ENCODE measurements around the gene AMZ1. TPM values are rescaled to one million over a fixed set of nuclear protein-coding genes. Genes with fewer than 3 reads are reported as not detected.

Gene AMZ1
- total and polyA plus RNA-seq, 9 donors = 0.15 to 2.6 (median 0.65) TPM; not detected in 1

DNA sequence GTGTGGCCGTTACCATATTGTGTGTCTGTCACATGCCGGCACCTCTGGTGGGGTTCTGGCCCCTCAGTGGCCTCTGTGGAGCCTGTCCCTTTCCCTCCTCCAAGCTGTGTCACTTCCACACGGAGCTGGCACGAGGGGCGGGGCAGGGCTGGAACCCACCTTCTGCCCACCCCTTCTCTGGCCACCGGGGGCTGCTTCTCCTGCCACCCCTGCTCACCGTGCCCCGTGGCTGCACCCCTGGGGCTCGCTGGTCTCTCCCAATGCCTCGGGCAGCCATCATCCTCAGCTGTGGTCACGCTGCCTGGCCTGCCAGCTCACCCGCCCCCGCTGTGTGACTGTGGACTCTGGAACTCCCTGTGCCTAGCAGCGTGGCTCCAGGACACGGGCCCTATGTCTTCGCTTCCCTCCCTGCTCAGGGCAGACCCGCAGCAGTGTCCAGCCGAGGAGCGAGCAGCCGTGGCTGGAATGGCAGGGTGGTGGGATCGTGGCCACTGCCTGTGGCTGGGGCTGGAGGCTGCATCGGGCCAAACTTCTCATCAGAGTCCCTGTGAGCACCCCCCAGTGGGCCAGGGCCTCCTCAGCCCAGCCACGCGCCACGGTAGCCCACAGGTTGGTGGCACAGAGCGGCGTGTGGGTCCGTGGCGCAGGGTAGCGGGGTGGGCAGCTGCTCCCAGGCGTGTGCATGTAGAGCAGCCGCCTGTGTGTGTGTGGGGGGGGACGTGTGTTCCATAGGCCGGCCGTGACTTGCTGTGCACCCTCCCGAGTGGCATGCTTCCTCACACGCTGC lies 48.1 kb upstream of the AMZ1 start:
- TF ChIP-seq CTCF (IDR thresholded peaks at IDR 0.05) = no peak
- no peak for TF ChIP-seq POLR2A (IDR thresholded peaks at IDR 0.05)
- no peak for TF ChIP-seq EP300 (IDR thresholded peaks at IDR 0.05)
- Histone ChIP-seq H3K36me3 (no peaks in the 10 kb centered on the region), H3K4me1 (ENCODE audit: insufficient read depth) (peaks cover 29% of the 10 kb centered on the region), H3K27ac (no peak overlapping the region), H3K4me3 (no peak overlapping the region), H3K9me3 (no peaks in the 10 kb centered on the region), H3K27me3 (no peaks in the 10 kb centered on the region)
- 87 to 90% (median 88%) methylated on average over 29 to 37 of the region's 37 CpGs for WGBS, 3 donors
- intact Hi-C loops (cut with DNase I) = loop anchor here in 1 of 4 donors (10.0 kb wide), 1 partner anchor 85 kb away; the partner anchor contains the start of genes BRAT1 and IQCE
- no peak for DNase-seq

GRCh38 chr7:2640482-2640830 lies 47.5 kb upstream of the AMZ1 start:
- 77 to 87% (median 83%) methylated on average over 11 to 12 of the region's 12 CpGs for WGBS, 3 donors
- DNase-seq = no peak
- no peaks in the 10 kb centered on the region for H3K36me3 ChIP-seq
- no peak overlapping the region for H3K4me3 ChIP-seq
- no peaks in the 10 kb centered on the region for H3K27me3 ChIP-seq
- intact Hi-C loops (cut with DNase I) = no loop called here
- TF ChIP-seq EP300 (IDR thresholded peaks at IDR 0.05) = no peak
- TF ChIP-seq CTCF (IDR thresholded peaks at IDR 0.05) = no peak
- TF ChIP-seq POLR2A (IDR thresholded peaks at IDR 0.05) = no peak
- peaks cover 29% of the 10 kb centered on the region for H3K4me1 ChIP-seq (ENCODE audit: insufficient read depth)
- H3K9me3 ChIP-seq = no peaks in the 10 kb centered on the region
- no peak overlapping the region for H3K27ac ChIP-seq

DNA sequence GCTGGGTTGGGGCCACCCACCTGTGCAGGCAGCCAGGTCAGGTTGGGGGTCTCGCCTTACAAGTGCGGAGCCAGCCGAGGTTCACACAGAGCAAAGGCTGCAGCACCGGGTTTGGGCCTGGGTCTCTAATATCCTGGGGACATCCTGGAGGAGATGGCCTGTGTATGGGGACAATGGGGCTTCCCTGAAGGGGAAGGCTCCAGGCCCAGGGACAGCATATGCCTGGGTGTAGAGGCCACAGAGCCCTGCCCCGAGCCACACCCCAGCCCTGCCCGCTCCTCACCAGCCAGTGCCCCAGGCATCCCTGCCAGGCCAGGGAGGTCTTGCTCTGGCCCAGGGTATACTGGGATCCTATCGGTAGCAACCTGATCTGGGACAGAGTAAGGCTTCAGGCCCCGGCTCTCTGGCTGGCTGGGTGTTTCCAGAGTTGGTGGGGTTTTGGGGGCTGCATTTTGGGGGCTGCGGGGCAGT lies 47.1 kb upstream of the AMZ1 start:
- Histone ChIP-seq H3K9me3 (no peaks in the 10 kb centered on the region), H3K4me1 (ENCODE audit: insufficient read depth) (peaks cover 29% of the 10 kb centered on the region), H3K27me3 (no peaks in the 10 kb centered on the region), H3K4me3 (no peak overlapping the region), H3K27ac (peak overlapping the region in 1 of 2 donors; percentile 33), H3K36me3 (no peaks in the 10 kb centered on the region)
- no peak for DNase-seq
- intact Hi-C loops (cut with DNase I) = no loop called here
- TF ChIP-seq EP300 (IDR thresholded peaks at IDR 0.05) (no peak), CTCF (IDR thresholded peaks at IDR 0.05) (no peak), POLR2A (IDR thresholded peaks at IDR 0.05) (no peak)
- WGBS, 3 donors = 62 to 78% (median 68%) methylated on average over 6 to 9 of the region's 9 CpGs

DNA sequence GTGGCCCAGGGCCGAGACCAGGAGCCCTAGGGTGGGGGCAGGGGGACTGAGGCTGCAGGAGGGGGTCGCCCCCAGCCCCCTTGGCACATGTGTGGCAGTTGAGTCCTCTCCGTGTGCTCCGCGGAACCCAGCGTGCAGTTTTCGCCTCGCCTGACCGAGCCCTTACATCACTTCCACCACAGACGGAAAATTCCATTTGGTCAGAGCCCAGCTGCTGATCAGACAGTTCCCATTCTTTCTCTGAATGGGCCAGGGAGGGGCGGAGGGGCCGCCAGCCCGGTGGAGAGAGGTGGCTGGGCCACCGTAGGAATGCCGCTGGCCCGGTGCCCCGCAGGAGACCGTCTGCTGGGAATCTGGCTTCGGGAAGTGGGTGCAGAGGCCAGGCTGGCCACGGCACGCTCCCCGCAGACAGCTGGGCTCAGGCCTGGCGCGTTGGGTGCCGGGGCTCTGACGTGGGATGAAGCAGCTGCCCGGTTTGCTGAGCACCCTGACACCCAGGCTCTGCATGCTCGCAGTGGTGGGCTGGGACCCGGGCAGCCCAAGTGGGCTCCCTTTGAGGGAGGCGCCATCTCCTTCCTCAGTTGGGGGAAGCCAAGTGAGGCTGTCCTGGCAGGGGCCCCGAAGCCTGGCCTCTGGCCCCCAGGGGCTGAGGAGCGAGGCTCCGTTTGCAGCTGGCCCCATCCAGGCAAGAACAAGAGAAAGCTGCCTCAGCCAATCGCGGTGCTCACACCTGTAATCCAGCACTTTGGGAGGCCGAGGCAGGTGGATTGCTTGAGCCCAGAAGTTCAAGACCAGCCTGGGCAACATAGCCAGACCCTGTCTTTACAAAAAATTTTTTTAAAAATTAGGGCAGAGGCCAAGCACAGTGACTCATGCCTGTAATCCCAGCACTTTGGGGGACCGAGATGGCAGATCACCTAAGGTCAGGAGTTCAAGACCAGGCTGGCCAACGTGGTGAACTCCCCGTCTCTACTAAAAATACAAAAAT lies 46.3 kb upstream of the AMZ1 start:
- intact Hi-C loops (cut with DNase I) = no loop called here
- Histone ChIP-seq H3K4me1 (ENCODE audit: insufficient read depth) (peaks cover 29% of the 10 kb centered on the region), H3K36me3 (no peaks in the 10 kb centered on the region), H3K4me3 (peak overlapping the region; percentile 2), H3K27ac (peak overlapping the region; percentile 33 to 56), H3K27me3 (no peaks in the 10 kb centered on the region), H3K9me3 (no peaks in the 10 kb centered on the region)
- 13 to 18% (median 15%) methylated on average over 31 to 39 of the region's 39 CpGs for WGBS, 3 donors
- TF ChIP-seq EP300 (IDR thresholded peaks at IDR 0.05) (peak; percentile 75), POLR2A (IDR thresholded peaks at IDR 0.05) (no peak), CTCF (IDR thresholded peaks at IDR 0.05) (no peak)
- DNase-seq = peak; percentile 85 to 92 (median 88)

Data from ovary (tissue), 9 donors.